GM04503 (cell line): ENCODE data around the gene ZFP69B.
"Not testable (repeated sequence)": the region's sequence is repeated elsewhere in the genome, so short reads cannot be mapped to it uniquely, and the experiment has no call there.

Source experiments
- DNase-seq: peaks from one replicate; pipeline ENCODE4 v3.0.0-alpha.2; 2012; ENCODE audit warnings: low read depth

Gene ZFP69B

GRCh38 chr1:40435876-40436275, 14.4 kb upstream of the ZFP69B start:
- no peak for DNase-seq

GRCh38 chr1:40438391-40439015, 11.8 kb upstream of the ZFP69B start:
- no peak for DNase-seq

GRCh38 chr1:40439247-40439646, 11.0 kb upstream of the ZFP69B start:
- DNase-seq, result no peak

- no peak for DNase-seq
Observed at GRCh38 chr1:40450495-40451237, 390 bp downstream of the ZFP69B start.

- DNase-seq, result no peak
Observed at GRCh38 chr1:40451238-40451585, 936 bp downstream of the ZFP69B start.

GRCh38 chr1:40454873-40455272, 4.6 kb downstream of the ZFP69B start:
- DNase-seq, result no peak

- DNase-seq, result no peak
Observed at GRCh38 chr1:40462956-40463590, 12.8 kb downstream of the ZFP69B start.

- no peak for DNase-seq
Observed at GRCh38 chr1:40469327-40469726, 19.1 kb downstream of the ZFP69B start.

- DNase-seq, result no peak
Observed at GRCh38 chr1:40475268-40475667, 25.0 kb downstream of the ZFP69B start.

- no peak for DNase-seq
Observed at GRCh38 chr1:40476924-40477677, 26.8 kb downstream of the ZFP69B start, which contains the start of gene ZFP69. Gene ZFP69 (plus strand): TSS chr1:40477290. CDS start chr1:40479362, 2,072 bp downstream.

GRCh38 chr1:40477678-40478053, 27.4 kb downstream of the ZFP69B start:
- no peak for DNase-seq

GRCh38 chr1:40478276-40478675, 28.0 kb downstream of the ZFP69B start:
- no peak for DNase-seq

GRCh38 chr1:40479156-40479555, 28.9 kb downstream of the ZFP69B start:
- DNase-seq, result no peak

- DNase-seq, result no peak
Observed at GRCh38 chr1:40495315-40495903, 45.1 kb downstream of the ZFP69B start.

- DNase-seq, result not testable (repeated sequence)
Observed at GRCh38 chr1:40502651-40503050, 52.4 kb downstream of the ZFP69B start.

GRCh38 chr1:40507973-40508372, 57.7 kb downstream of the ZFP69B start:
- no peak for DNase-seq

- peak; percentile 38 for DNase-seq
Observed at GRCh38 chr1:40508375-40509341, 58.4 kb downstream of the ZFP69B start, which contains the start of gene EXO5. Gene EXO5 (plus strand): TSS chr1:40508767. CDS start chr1:40514545, 5,778 bp downstream.
